H1 (cell line): ENCODE data around the gene LHX2. TPM values are rescaled to one million over a fixed set of nuclear protein-coding genes. Genes with fewer than 3 reads are reported as not detected.
A peak's percentile ranks its signal among the peaks of the same experiment; 100 is the strongest.

Source experiments
- CHD7 ChIP-seq: fragments of 300-600 bp; sonication (generic); IDR thresholded peaks from 2 replicates; pipeline ENCODE4 v1.7.1; 2012; ENCODE audit warnings: low read length, moderate library complexity, mild to moderate bottlenecking, inconsistent platforms; ENCODE audit not compliant: insufficient replicate concordance
- HDAC2 ChIP-seq, 2 experiments: fragments of 300-600 bp in 1 of 2; sonication (generic) in 1 of 2; IDR thresholded peaks; 2 replicates each; pipeline ENCODE4 v1.6.1; 2011 to 2012; ENCODE audit warnings: low read depth in 2 of 2, low read length in 2 of 2, mild to moderate bottlenecking in 2 of 2, moderate library complexity in 2 of 2, borderline replicate concordance in 1 of 2, inconsistent platforms in 1 of 2
- JUND ChIP-seq: IDR thresholded peaks from 2 replicates; pipeline ENCODE4 v1.6.1; 2011; ENCODE audit warnings: mild to moderate bottlenecking, improper control_type of control experiment, low read length
- RAD21 ChIP-seq, 2 experiments: IDR thresholded peaks in 1 of 2; conservative IDR thresholded peaks in 1 of 2; 2 replicates each; pipeline ENCODE4 v1.6.1; 2011; ENCODE audit warnings: low read depth in 2 of 2, low read length in 2 of 2, improper control_type of control experiment in 1 of 2, inconsistent platforms in 1 of 2, mild to moderate bottlenecking in 1 of 2, moderate library complexity in 1 of 2
- SUZ12 ChIP-seq: fragments of 200-600 bp; sonication (generic); IDR thresholded peaks from 2 replicates; pipeline ENCODE4 v1.6.1; 2012; ENCODE audit warnings: mild to moderate bottlenecking, inconsistent platforms, low read length, moderate library complexity, mixed read lengths
- polyA plus RNA-seq, 7 experiments: library from polyadenylated mRNA; depleted of rRNA in 3 of 7; stranded (reverse) in 5 of 7; unstranded in 2 of 7; fragments of >200 nt in 5 of 7; fragments of 200-250 nt in 2 of 7; gene quantifications; 1 replicate in 5 of 7; 2 replicates in 1 of 7; 4 replicates in 1 of 7; pipeline versions ENCODE4 v1.2.1 to v1.2.3, GENCODE V29; 2011 to 2013; ENCODE audit warnings: missing spikeins in 2 of 7, mixed read lengths in 2 of 7
- total RNA-seq: library from RNA; stranded (reverse); fragmentation: NEBNext Ultra II Directional; extraction: Animal tissue kit (Norgen Biotek cat#: 25700); gene quantifications from 2 replicates; pipeline ENCODE4 v1.2.1, GENCODE V29; 2021

Gene LHX2
- total and polyA plus RNA-seq, 2 of the 8 experiments (the other 6 are each of a cell fraction or from before 2014, with no cell fraction given) = 0.11 to 0.86 TPM

- TF ChIP-seq CHD7 (no peak), SUZ12 (peak; percentile 76), JUND (no peak), HDAC2 (IDR thresholded peaks at IDR 0.05; ENCODE audit: borderline replicate concordance in 1 of 2, low read depth in 2 of 2, low read length in 2 of 2) (no peak), RAD21 (IDR thresholded peaks at IDR 0.05 in 1 of 2, conservative IDR thresholded peaks at IDR 0.05 in 1 of 2; ENCODE audit: low read depth in 2 of 2, low read length in 2 of 2) (peak; percentile 38 to 41)
Measured at GRCh38 chr9:124013309-124014210, 2.0 kb downstream of the LHX2 start (continued).
